PC-9 (cell line): ENCODE results near the gene AGBL4. TPM values are rescaled to one million over a fixed set of nuclear protein-coding genes. Genes with fewer than 3 reads are reported as not detected.

Experiments used
- BruUV-seq: library from RNA; stranded (reverse); fragments of 400-500 nt; replicated peaks from 2 replicates; lab custom pipeline; 2021; lab: Mats Ljungman, UMichigan
- CTCF ChIA-PET: fragments of 300-600 bp; sonication (Branson Sonifier 250); formaldehyde crosslinking; loops from one replicate; lab custom pipeline; 2022; ENCODE audit warnings: antibody characterized with exemption; lab: Charles Lee
- POLR2A ChIA-PET: fragments of 300-600 bp; sonication (Branson Sonifier 250); formaldehyde crosslinking; loops from one replicate; lab custom pipeline; 2022; ENCODE audit warnings: antibody characterized with exemption; ENCODE audit not compliant: unreplicated experiment; lab: Charles Lee
- DNase-seq, 2 experiments: peaks; one replicate each; pipeline versions ENCODE4 v3.0.0 to v3.0.0-alpha.2; 2015 to 2022; ENCODE audit warnings: mixed read lengths in 1 of 2
- H2AFZ ChIP-seq: fragments of 200-600 bp; sonication (generic); 2 replicates; pipeline ENCODE4 v1.8.1; 2017; ENCODE audit warnings: antibody characterized with exemption
- H3F3A ChIP-seq: fragments of 200-600 bp; sonication (generic); 2 replicates; pipeline ENCODE4 v1.8.1; 2017; ENCODE audit warnings: antibody characterized with exemption, mild to moderate bottlenecking, low read depth; ENCODE audit not compliant: insufficient read depth
- H3K27ac ChIP-seq: fragments of 200-600 bp; sonication (generic); 2 replicates; pipeline ENCODE4 v1.6.1; 2016; ENCODE audit warnings: mixed run types
- H3K27me3 ChIP-seq: fragments of 200-600 bp; sonication (generic); 2 replicates; pipeline ENCODE4 v1.6.1; 2016; ENCODE audit warnings: low read depth, mixed run types; ENCODE audit not compliant: insufficient read depth
- H3K36me3 ChIP-seq: fragments of 200-600 bp; sonication (generic); 2 replicates; pipeline ENCODE4 v1.6.1; 2016; ENCODE audit warnings: low read depth, mixed run types
- H3K4me1 ChIP-seq: fragments of 200-600 bp; sonication (generic); replicated peaks from 2 replicates; pipeline ENCODE4 v1.6.1; 2016; ENCODE audit warnings: mixed run types; ENCODE audit not compliant: insufficient read depth
- H3K4me2 ChIP-seq: fragments of 200-600 bp; sonication (generic); 2 replicates; pipeline ENCODE4 v1.6.1; 2017; ENCODE audit warnings: mixed run types
- H3K4me3 ChIP-seq: fragments of 200-600 bp; sonication (generic); 2 replicates; pipeline ENCODE4 v1.6.1; 2016; ENCODE audit warnings: mixed run types
- H3K79me2 ChIP-seq: fragments of 200-600 bp; sonication (generic); 2 replicates; pipeline ENCODE4 v1.6.1; 2017; ENCODE audit warnings: low read depth, mixed run types
- H3K9me2 ChIP-seq: fragments of 200-600 bp; sonication (generic); 2 replicates; pipeline ENCODE4 v1.8.1; 2017; ENCODE audit warnings: mild to moderate bottlenecking; ENCODE audit not compliant: insufficient read depth
- H3K9me3 ChIP-seq: fragments of 200-600 bp; sonication (generic); 2 replicates; pipeline ENCODE4 v1.8.1; 2016; ENCODE audit warnings: low read depth; ENCODE audit not compliant: insufficient read depth
- H4K20me1 ChIP-seq: fragments of 200-600 bp; sonication (generic); 2 replicates; pipeline ENCODE4 v1.8.1; 2017; ENCODE audit not compliant: insufficient read depth
- CTCF ChIP-seq: fragments of 200-600 bp; sonication (generic); conservative IDR thresholded peaks from 2 replicates; pipeline ENCODE4 v1.6.1; 2017; ENCODE audit warnings: mixed run types, antibody characterized with exemption, mild to moderate bottlenecking, moderate library complexity
- EZH2 ChIP-seq: fragments of 200-600 bp; sonication (generic); IDR thresholded peaks from 2 replicates; pipeline ENCODE4 v1.8.0; 2017; ENCODE audit warnings: antibody characterized with exemption, low read depth
- intact Hi-C: fragments of 100-400 bp; cut with micrococcal nuclease; formaldehyde crosslinking; loops from one replicate; pipeline ENCODE4 v1.10.0; 2022; ENCODE audit not compliant: unreplicated experiment
- total RNA-seq: library from RNA; stranded (reverse); gene quantifications from 2 replicates; pipeline ENCODE4 v1.2.3, GENCODE V29; 2021

The AGBL4 gene
- total RNA-seq, 1 experiment from 2014 or later: not detected

- H3K36me3 ChIP-seq: no peaks in the 10 kb centered on the region
- TF ChIP-seq CTCF: no peak
- TF ChIP-seq EZH2: no peak
- no peak overlapping the region for H3K27ac ChIP-seq
- CTCF ChIA-PET: no interaction called here
- H3K9me2 ChIP-seq: no peaks in the 10 kb centered on the region
- POLR2A ChIA-PET: no interaction called here
- H3F3A ChIP-seq: no peaks in the 10 kb centered on the region
- H2AFZ ChIP-seq: no peak overlapping the region
- H3K4me1 ChIP-seq: no peaks in the 10 kb centered on the region
- H3K9me3 ChIP-seq: no peaks in the 10 kb centered on the region
- no peak overlapping the region for H3K4me3 ChIP-seq
- no peak for DNase-seq
- H3K4me2 ChIP-seq: no peak overlapping the region
- intact Hi-C loops: no loop called here
- H4K20me1 ChIP-seq: no peaks in the 10 kb centered on the region
- BruUV-seq: no TSS peak
- H3K27me3 ChIP-seq: peaks cover 14% of the 10 kb centered on the region
- no peaks in the 10 kb centered on the region for H3K79me2 ChIP-seq
Measured at GRCh38 chr1:48671578-48671977, 1352.2 kb downstream of the AGBL4 start.

GRCh38 chr1:48670234-48671020 is 1353.3 kb downstream of the AGBL4 start:
- intact Hi-C loops: no loop called here
- CTCF ChIA-PET: no interaction called here
- POLR2A ChIA-PET: no interaction called here

GRCh38 chr1:48668339-48668738 is 1355.4 kb downstream of the AGBL4 start:
- no peak for TF ChIP-seq CTCF
- no peak for TF ChIP-seq EZH2
- no peak overlapping the region for H2AFZ ChIP-seq
- H3K79me2 ChIP-seq: no peaks in the 10 kb centered on the region
- H3K4me1 ChIP-seq: no peaks in the 10 kb centered on the region
- peaks cover 2% of the 10 kb centered on the region; the same call in 1 of the 2 replicates for H3K27me3 ChIP-seq
- no peaks in the 10 kb centered on the region for H3F3A ChIP-seq
- H3K4me2 ChIP-seq: no peak overlapping the region
- no peak overlapping the region for H3K4me3 ChIP-seq
- POLR2A ChIA-PET: no interaction called here
- no peak for DNase-seq
- H3K9me2 ChIP-seq: no peaks in the 10 kb centered on the region; the same call in 1 of the 2 replicates
- H3K9me3 ChIP-seq: no peaks in the 10 kb centered on the region
- CTCF ChIA-PET: no interaction called here
- H3K36me3 ChIP-seq: no peaks in the 10 kb centered on the region
- no peak overlapping the region for H3K27ac ChIP-seq
- no TSS peak for BruUV-seq
- intact Hi-C loops: no loop called here
- H4K20me1 ChIP-seq: no peaks in the 10 kb centered on the region

More at GRCh38 chr1:48670234-48671020, 1353.3 kb downstream of the AGBL4 start:
- no peak overlapping the region for H3K4me2 ChIP-seq
- DNase-seq: no peak
- no peaks in the 10 kb centered on the region for H3F3A ChIP-seq
- H3K4me1 ChIP-seq: no peaks in the 10 kb centered on the region
- TF ChIP-seq EZH2 (no peak), CTCF (no peak)
- H3K27ac ChIP-seq: no peak overlapping the region
- no peak overlapping the region for H2AFZ ChIP-seq
- H3K36me3 ChIP-seq: no peaks in the 10 kb centered on the region
- no peaks in the 10 kb centered on the region for H3K9me2 ChIP-seq
- H3K27me3 ChIP-seq: peaks cover 14% of the 10 kb centered on the region
- no peaks in the 10 kb centered on the region for H3K9me3 ChIP-seq
- no peaks in the 10 kb centered on the region for H3K79me2 ChIP-seq
- H3K4me3 ChIP-seq: no peak overlapping the region
- no peaks in the 10 kb centered on the region for H4K20me1 ChIP-seq
- no TSS peak for BruUV-seq
